CD1c-positive myeloid dendritic cell (primary cell): ENCODE data around the gene UBXN6.

Experiments used
- DNase-seq: peaks from one replicate; pipeline ENCODE4 v3.0.0-alpha.2; 2016; ENCODE audit errors: extremely low spot score

Gene UBXN6

GRCh38 chr19:4409123-4409933 is 48.3 kb downstream of the UBXN6 start:
- no peak for DNase-seq

DNA sequence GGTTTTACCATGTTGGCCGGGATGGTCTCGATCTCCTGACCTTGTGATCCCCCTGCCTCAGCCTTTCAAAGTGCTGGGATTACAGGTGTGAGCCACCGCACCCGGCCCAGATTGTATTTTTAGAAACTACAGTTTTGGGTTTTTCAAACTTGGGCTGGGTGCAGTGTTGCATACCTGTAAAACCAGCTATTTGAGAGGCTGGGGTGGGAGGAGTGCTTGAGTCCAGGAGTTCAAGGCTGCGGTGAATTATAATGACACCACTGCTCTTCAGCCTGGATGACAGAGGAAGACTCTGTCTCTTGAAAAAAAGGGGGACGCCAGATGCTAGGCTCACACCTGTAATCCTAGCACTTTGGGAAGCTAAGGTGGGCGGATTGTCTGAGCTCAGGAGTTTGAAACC is 51.0 kb downstream of the UBXN6 start:
- no peak for DNase-seq

DNA sequence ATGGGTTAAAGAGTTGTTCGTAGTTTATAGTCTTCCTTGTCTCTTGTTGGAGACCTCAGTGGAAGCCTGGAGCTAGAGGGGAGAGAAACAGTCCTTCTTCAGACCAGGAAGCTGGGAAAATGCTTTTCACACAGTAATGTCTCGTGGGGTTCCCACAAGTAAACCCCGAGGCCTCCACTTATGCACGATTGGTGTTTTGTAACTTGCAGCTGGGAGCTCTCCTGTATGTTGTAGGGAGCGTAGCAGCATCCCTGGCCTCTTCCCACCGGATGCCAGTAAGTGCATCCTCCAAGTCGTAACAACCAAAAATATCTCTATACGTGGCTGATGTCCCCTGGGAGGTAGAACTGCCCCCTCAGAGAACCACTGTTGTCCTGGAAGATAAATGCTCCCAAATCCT is 51.6 kb downstream of the UBXN6 start:
- DNase-seq, result no peak

DNA sequence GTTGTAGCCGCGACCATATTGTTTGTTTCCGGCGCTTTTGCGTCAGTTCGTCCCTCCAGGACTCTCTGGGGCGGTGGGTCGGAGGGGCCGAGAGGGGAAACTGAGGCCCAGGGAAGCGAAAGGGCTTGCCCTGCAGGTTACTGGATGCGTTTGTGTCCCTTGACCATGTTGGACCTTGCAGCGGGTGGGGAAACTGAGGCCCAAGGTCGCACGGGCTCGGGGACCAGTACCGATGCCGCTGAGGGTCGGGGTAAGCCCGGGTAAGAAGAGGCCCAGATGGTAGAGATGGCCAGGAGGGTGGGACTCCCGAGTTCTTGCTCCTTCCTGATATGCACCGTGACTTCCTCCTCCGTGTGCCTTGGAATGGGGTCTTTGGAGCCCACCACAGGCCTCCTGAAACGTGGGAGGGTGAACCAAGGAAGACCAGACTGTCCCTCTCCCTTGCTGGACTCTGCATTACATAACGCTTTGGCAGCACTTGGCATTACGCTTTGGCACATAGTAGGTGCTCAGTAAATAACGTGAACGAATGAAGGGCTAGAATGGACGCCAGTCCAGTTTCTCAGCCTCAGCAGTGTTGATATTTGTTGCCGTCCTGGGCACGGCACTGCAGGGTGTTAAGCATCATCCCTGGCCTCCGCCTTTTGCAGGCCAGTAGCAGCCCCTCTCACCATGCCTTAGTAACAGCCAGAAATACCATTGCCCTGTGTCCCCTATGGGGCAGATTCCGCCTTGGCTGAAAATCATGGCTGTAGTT is 54.4 kb downstream of the UBXN6 start:
- no peak for DNase-seq

DNA sequence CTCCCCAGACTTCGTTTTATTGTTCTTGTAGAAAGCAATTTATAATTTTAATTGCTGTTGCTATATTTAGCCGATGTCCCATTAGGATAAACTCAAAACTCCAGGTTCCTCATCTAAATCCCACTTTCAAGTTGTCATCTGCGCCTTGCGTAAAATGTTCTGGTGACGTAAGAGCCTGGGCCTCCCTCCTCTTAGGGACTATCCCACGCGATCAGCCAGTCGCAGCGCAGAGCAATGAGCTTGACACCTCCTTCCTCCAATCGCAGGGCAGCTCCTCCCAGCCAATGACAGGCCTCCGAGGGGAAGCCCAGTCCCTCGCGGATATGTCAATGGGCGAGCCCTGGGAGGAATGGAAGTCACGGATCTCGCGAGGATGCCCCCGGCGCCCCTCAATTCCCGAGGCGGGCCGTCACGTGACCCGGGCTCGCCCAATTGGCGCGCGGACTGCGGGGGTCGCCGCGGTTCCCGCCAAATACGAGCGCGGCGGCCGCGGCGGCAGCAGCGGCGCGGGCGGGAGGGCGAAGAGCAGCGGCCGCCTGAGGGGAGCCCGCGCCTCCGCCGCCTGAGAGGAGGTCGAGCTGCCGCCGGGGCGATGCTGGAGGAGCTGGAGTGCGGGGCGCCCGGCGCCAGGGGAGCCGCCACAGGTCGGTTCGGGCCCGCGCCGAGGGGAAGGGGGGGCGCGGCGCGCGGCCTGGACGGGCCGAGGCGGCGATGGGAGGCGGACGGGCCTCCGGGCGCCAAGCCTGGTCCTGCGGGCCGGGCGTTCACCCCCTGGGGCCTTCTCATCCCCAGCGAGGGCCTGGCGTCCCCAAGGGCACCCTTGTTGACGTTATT is 55.2 kb downstream of the UBXN6 start, which contains the start of gene CHAF1A:
Gene CHAF1A (plus strand): TSS at position 470 of the 834 bp plus-strand sequence. CDS start 123 bp downstream, at position 593.
- peak; percentile 100 for DNase-seq

DNA sequence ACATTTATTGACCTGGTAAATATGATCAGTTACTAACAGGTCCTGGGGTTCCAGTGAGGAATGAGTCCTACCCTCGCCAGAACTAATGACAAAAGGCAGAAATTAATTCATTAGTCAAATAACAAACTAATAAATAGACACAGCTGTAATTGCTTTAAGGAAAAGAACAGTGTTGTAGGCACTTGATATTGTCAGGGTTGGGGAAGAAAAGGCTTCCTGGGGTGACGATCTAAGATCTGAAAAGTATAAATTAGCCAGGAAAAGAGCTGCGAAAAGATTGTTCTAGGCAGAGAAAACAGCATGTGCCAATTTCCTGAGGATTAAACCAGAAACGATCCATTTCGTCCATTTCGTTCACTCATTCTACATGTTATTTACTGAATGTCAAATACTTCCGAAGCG is 55.8 kb downstream of the UBXN6 start:
- DNase-seq, result no peak

GRCh38 chr19:4400135-4400936 is 57.3 kb downstream of the UBXN6 start, which contains the start of gene SH3GL1:
SH3GL1 (minus strand) TSS chr19:4400547; CDS start chr19:4400368, 179 bp downstream.
- DNase-seq, result peak; percentile 98

DNA sequence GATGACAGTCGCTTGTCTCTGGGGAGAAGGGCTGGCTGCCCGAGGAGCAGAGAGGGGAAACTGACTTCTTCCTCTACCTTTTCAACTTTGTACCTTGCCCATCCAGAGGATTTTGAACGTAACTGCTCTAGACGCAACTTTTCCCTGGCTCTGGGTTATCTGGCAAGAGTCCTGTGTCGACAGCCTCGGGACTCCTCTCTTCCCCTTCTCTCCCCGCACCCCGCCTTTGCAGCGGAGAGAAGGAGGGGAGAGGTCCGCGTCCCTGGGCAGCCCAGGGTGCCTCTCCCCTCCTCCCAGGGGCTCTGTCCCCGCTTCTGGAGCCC is 57.8 kb downstream of the UBXN6 start:
- peak; percentile 40 for DNase-seq

DNA sequence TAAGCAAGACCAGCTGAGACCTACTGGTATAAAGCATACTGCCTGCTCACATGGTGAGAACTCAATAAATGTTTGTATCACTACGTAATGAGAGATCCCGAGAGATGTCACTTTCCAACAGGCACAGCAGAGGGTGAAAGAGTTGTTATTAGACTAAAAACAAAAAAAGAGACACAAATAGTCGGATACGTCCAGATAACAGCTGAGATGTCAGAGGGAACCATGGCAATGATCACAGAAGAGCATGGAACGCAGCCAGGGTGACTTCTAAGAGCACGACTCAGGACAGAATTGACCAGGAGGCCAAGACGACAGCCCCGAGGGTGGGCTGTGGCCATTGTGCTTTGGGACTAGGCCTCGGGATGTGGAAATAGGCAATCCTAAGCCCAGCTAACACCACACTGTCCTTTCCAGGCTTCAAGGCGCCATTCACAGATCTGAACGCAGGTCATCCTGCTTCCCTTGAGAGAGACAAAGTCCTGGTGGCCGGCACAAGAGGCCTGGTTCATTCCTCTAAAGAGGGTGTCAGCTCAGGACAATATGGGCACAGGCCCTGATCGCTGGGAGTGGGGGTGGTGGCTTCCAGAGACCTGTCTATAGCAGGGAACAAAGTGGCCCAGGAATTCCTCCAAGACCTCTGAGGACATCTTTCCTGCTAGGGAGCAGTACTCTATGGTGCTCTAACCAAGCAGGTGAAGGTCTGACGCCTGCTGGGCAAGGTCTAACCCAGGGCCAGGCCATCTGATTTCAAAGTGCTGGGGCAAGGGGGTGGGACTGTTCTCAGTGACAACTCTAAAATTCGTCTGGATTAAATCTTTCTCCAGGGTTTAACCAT is 60.4 kb downstream of the UBXN6 start:
- no peak for DNase-seq
